KMS-11 (cell line): ENCODE results near the gene TMEM63B.

Experiments
- H2AFZ ChIP-seq: fragments of 200-600 bp; sonication (generic); 2 replicates; pipeline ENCODE4 v1.6.1; 2016; ENCODE audit warnings: antibody characterized with exemption, mixed run types, low read depth
- H3K27ac ChIP-seq: fragments of 200-600 bp; sonication (generic); 2 replicates; pipeline ENCODE4 v1.6.1; 2016; ENCODE audit warnings: mild to moderate bottlenecking, mixed run types
- H3K27me3 ChIP-seq: fragments of 200-600 bp; sonication (generic); 2 replicates; pipeline ENCODE4 v1.6.1; 2017; ENCODE audit warnings: mild to moderate bottlenecking, low read depth, mixed run types, moderate library complexity; ENCODE audit not compliant: insufficient read depth
- H3K36me3 ChIP-seq: fragments of 200-600 bp; sonication (generic); 2 replicates; pipeline ENCODE4 v1.6.1; 2017; ENCODE audit warnings: mild to moderate bottlenecking, mixed run types; ENCODE audit not compliant: insufficient read depth
- H3K4me1 ChIP-seq: fragments of 200-600 bp; sonication (generic); 2 replicates; pipeline ENCODE4 v1.6.1; 2016; ENCODE audit warnings: mild to moderate bottlenecking, low read depth, mixed run types; ENCODE audit not compliant: poor library complexity, severe bottlenecking
- H3K4me2 ChIP-seq: fragments of 200-600 bp; sonication (generic); 2 replicates; pipeline ENCODE4 v1.7.0; 2016; ENCODE audit warnings: mild to moderate bottlenecking, mixed run types
- H3K4me3 ChIP-seq: fragments of 200-600 bp; sonication (generic); IDR thresholded peaks from 2 replicates; pipeline ENCODE4 v1.6.1; 2017; ENCODE audit warnings: low read depth, low read length, mixed read lengths; ENCODE audit not compliant: insufficient read depth
- H3K79me2 ChIP-seq: fragments of 200-600 bp; sonication (generic); 2 replicates; pipeline ENCODE4 v1.6.1; 2016; ENCODE audit warnings: low read depth, mixed run types; ENCODE audit not compliant: insufficient read depth
- H3K9ac ChIP-seq: fragments of 200-600 bp; sonication (generic); 2 replicates; pipeline ENCODE4 v1.6.1; 2016; ENCODE audit warnings: mild to moderate bottlenecking, mixed run types
- H4K20me1 ChIP-seq: fragments of 200-600 bp; sonication (generic); 2 replicates; pipeline ENCODE4 v1.6.1; 2016; ENCODE audit warnings: mild to moderate bottlenecking, mixed run types; ENCODE audit not compliant: insufficient read depth
- CTCF ChIP-seq: fragments of 200-600 bp; sonication (generic); conservative IDR thresholded peaks from 2 replicates; pipeline ENCODE4 v1.6.1; 2017; ENCODE audit warnings: low read depth, mild to moderate bottlenecking, antibody characterized with exemption, low read length, moderate library complexity, mixed read lengths

The TMEM63B gene

GRCh38 chr6:44202332-44202971 lies 75.1 kb downstream of the TMEM63B start:
- Histone ChIP-seq H2AFZ (no peak overlapping the region), H3K9ac (no peak overlapping the region), H3K27me3 (no peaks in the 10 kb centered on the region), H3K4me1 (no peaks in the 10 kb centered on the region), H3K4me3 (no peak overlapping the region), H3K79me2 (no peaks in the 10 kb centered on the region), H3K4me2 (no peak overlapping the region), H4K20me1 (no peaks in the 10 kb centered on the region), H3K27ac (no peak overlapping the region), H3K36me3 (no peaks in the 10 kb centered on the region)
- no peak for TF ChIP-seq CTCF

- no peak overlapping the region for H2AFZ ChIP-seq
- no peak overlapping the region for H3K27ac ChIP-seq
Observed at GRCh38 chr6:44202972-44203750, 75.8 kb downstream of the TMEM63B start.

GRCh38 chr6:44203955-44204354 lies 76.6 kb downstream of the TMEM63B start:
- H3K27me3 ChIP-seq, result no peaks in the 10 kb centered on the region
- no peaks in the 10 kb centered on the region for H3K36me3 ChIP-seq
- no peaks in the 10 kb centered on the region for H3K4me1 ChIP-seq
- no peak overlapping the region for H3K27ac ChIP-seq
- H3K4me2 ChIP-seq, result no peak overlapping the region
- no peak for TF ChIP-seq CTCF
- no peak overlapping the region for H3K4me3 ChIP-seq
- H3K9ac ChIP-seq, result no peak overlapping the region
- H3K79me2 ChIP-seq, result no peaks in the 10 kb centered on the region
- H2AFZ ChIP-seq, result no peak overlapping the region
- H4K20me1 ChIP-seq, result no peaks in the 10 kb centered on the region

More at GRCh38 chr6:44202972-44203750, 75.8 kb downstream of the TMEM63B start:
- H3K27me3 ChIP-seq, result no peaks in the 10 kb centered on the region
- no peak overlapping the region for H3K4me2 ChIP-seq
- H3K36me3 ChIP-seq, result no peaks in the 10 kb centered on the region
- H3K4me3 ChIP-seq, result no peak overlapping the region
- H3K79me2 ChIP-seq, result no peaks in the 10 kb centered on the region
- no peak for TF ChIP-seq CTCF
- H4K20me1 ChIP-seq, result no peaks in the 10 kb centered on the region
- H3K4me1 ChIP-seq, result no peaks in the 10 kb centered on the region
- no peak overlapping the region for H3K9ac ChIP-seq
